ENCODE measurements around the gene MAP2K2.
A peak's percentile ranks its signal among the peaks of the same experiment; 100 is the strongest.

Gene MAP2K2

DNA sequence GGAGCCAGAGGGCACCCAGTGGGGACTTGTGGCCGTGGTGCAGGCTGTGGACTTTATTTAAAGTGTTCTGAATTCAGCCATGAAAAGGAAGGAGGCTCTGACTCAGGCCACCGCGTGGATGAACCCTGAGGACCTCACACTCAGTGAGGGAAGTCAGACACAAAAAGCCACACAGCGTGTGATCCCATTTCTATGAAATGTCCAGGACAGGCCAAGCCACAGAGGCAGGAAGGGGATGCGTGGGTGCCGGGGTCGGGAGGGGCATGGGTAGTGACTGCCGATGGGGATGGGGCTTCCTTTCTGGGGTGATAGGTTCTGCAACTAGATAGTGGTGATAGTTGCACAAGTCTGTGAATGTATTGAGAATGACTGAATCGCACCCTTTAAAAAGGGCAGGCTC, 48.5 kb downstream of the MAP2K2 start:
- no peak for DNase-seq

DNA sequence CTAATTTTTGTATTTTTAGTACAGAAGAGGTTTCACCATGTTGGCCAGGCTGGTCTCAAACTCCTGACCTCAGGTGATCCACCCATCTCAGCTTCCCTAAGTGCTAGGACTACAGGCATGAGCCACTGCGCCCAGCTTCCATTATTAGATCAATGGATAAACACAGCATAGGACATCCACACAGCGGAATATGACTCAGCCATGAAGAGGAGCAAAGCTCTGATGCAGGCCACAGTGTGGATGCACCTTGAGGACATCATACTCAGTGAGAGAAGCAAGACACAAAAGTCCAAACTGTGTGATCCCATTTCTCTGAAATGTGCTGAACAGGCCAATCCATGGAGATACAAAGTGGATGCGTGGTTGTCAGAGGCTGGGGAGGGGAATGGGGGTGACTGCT, 52.3 kb downstream of the MAP2K2 start:
- no peak for DNase-seq

DNA sequence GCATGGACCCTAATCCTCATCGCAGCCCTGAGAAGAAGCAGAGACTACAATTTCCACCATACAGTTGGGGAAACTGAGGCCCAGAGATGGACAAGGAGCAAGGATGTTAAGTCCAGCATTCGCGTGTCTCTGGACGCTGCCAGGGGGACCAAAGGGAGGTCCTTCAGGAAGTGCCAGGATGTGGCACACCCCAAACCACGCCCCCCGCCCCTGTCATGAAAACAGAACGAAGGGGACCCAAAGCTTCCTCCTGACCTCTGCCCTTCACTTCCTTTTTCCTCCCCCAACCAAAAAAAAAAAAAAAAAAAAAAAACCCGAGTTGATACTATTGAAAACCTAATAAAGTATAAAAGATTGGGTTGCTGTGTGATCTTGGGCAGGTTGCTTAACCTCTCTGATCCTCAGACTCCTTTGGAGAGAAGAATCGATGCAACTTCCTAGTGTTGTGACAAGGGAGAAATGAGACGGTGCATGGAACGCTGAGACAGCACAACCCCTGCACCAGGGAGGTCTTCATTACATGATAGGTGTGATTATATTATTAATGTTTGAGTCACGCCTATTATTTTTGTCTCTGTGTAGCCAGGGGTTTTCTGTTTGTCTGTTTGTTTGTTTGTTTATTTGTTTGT, 54.5 kb downstream of the MAP2K2 start:
- no peak for DNase-seq

DNA sequence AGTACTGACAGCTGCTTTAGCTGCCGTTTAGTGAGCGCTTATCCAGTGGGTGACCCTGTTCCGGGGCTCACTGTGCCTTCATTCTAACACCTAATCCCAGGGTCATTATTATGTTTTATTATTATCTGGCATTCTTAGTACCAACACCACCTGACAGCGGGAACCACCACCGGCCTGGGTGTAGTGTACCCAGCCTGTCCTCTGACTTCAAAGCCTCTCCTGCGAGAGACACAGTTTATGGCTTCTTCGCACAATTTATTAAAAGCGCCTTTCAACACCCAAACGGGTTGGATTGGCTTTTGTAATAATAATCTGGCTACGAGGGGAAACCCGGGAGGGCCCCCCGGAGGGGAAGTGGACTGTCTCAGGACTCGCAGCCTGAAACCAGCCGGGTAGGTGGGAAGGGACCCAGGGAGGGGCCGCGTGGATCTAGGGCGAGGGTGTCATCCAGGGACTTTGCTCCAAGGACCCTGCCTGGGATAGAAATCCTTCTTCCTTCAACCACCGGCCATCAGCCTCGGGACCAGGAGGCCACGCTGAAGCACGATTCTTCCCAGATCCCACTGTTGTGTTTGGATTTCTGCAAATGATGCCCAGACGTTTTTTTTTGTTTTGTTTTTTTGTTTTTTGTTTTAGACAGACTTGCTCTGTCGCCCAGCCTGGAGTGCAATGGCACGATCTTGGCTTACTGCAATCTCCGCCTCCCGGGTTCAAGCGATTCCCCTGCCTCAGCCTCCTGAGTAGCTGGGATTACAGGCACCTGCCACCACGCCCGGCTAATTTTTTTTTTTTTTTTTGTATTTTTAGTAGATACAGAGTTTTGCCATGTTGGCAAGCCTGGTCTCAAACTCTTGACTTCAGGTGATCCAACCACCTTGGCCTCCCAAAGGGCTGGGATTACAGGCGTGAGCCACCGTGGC, 55.6 kb downstream of the MAP2K2 start:
- peak in 1 of 2 experiments; percentile 19 for DNase-seq

DNA sequence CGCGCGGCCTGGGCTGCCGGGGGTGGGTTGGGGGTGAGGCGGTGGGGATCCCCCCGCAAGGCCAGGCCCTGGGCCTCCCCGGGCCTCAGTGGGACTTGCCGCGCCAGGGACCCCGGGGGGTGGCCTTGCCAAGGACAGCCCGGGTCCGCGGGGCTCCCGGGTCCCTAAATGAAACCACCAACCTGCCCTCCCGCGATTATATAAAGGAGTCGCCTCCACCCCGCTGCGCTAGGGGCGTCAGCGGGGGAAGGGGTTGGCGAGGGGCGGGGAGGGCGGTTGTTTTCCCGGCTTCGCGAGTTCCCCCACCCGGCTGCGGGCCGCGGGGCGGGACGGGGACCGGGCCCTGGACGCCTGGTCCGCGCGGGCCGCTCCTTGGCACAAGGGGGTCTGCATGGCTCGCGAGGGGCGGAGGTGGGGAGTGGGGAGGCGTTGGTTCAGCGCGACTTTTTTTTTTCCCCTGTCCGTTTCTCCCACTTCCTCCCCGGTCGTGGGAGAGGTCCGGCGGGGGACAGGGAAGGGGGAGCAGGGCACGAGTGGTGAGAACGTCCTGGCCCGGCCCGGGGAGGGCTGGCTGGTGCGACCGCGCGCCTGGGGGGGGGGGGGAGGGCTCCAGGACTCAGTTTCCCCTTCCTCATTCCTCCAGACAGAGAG, 56.4 kb downstream of the MAP2K2 start:
- peak in 1 of 2 experiments; percentile 46 for DNase-seq

DNA sequence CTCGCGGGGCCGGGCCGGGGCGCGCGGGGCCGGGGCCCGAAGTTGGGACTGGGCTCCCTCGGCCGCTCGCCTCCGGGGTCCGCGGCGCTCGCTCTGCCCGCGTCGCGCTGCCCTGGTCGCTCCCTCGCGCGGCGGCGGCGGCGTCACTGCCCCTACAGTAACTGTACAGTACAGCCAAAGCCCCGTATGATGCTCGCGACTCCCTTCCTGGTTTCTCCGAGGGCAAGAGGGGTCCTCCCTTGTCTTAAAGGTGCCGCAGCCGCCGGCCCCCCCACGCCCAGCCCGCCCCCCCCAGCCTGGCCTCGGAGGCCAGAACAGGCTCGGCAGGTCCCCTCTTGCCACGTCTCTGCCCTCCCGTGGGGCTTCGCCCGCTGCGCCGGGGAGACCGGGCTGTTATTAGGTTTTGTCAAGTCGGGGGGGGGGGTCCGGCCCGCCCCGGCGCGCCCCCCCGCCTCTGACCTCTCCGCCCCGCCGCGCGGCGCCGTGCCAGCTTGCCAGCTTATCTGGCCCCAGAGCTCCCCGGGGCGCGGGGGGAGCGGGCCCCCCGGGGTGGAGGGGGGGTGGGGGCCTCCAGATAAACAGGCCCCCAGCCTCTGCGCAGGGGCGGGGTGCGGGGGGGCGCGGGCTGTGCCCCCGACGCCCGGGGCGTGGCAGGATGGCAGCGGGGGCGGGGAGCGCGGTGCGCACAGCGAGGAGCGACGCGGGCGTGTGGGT, 57.1 kb downstream of the MAP2K2 start, which contains the start of gene ZBTB7A:
Gene ZBTB7A, minus strand, starts transcription at position 218 of the 714 bp plus-strand sequence. CDS start 11,667 bp downstream, outside the sequence.
- DNase-seq, result peak; percentile 51 to 78

DNA sequence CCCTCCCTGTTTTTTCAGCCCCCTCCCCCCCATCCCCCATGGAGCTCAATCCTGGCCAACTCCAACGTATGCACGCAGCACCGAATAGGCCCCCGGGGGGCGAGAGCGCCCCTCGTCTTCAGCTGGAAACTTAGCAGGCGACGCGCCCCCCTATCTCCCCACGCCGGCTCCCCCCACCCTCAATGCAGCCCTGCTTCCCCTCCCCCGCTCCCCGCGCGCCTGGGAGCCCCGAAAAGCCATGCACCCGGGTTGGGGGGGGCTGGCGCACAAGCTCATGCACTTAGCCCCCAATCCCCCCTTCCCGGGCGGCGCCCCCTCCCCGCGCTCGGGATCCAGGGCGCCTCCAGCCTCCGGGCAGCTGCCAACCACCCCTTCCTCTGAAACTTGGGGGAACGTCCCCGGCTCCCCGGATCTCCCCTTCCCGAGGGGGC, 57.7 kb downstream of the MAP2K2 start:
- no peak for DNase-seq

DNA sequence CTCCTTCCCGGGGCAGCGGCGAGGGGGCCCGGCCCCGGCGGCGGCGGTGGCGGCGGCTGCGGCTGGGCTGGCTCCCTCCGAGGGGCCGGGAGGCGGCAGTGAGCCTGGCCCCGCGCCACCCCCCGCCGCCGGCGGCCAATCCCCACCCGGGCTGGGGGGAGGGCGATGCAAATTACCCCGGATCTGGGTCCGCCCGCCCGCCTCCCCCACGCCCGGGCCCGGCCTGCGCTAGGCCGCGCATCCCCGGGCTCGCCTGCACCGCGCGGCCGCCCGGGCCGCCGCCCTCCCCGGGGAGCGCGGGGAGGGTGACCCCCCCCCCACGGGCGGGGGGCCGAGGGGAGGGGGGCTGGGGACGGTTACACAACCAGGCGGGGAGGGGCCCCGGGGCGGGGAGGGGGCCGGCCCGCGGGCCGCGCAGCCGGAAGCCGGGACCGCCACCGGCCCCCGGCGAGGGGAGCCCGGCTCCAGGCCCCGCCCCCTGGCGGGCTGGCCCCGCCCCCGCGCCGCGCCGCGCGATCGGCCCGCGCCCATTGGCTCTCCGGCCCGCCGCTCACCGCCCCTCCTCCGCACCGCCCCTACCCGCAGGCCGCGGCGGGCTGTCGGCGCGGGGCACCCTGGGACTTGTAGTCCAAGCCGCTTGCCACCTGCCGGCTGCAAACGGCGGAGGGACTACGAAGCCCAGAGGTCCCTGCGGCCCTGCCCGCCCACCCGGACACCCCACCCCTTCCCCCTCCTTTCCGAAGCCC, 58.3 kb downstream of the MAP2K2 start:
- DNase-seq, result peak; percentile 68 to 94

DNA sequence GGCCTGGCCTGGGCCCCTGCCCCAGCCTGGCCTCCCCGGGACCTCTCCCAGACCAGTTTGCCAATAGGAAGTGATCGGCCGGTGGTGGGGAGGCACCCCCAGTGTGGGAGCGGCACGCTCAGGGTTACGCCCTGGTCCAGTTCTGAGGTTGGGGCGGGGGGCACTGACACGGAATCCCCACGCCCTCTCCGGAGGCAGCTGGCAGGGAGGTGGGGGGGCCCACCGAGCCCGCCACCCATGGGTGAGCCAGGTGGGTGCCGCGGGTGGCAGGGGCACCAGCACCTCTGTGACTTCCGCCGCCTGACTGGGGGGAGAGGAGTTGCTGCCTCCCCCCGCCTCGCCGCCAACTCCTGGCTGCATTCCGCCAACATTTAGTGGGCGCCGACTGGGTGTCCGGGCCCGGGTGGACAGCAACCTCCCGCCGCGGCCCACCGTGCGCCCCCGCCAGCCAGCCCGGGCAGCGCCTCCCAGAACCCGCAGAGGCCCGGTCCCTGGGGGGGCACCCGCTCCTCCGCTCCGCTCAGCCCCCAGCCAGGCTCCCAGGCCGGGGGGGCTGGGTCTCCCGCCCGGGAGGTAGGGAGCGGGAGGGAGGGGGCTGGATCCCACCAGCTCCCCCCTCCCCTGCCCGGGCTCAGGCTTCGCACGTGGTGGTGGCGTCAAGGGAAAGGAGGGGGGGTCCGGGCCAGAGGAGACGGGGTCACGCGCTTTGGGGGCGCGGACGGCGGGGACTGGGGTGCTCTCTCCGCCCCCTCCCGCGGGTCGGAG, 59.2 kb downstream of the MAP2K2 start:
- no peak for DNase-seq

DNA sequence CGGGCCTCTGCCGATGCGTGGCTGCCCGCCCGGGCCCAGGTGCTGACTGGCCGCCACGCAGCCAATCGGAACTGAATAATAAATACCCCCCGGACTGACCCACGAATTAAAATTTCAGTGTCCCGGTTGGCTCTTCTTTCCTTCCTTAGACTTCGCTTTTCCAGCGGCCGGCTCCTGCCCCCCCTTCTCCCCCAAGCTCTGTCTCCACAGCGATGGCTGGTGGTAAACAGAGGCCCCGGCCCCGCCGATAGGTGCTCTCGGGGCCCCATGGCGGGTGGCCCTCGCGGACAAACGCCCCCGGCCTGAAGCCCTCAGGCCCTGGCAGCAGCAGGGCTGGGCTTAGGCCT, 59.8 kb downstream of the MAP2K2 start:
- DNase-seq, result peak in 1 of 2 experiments; percentile 25

DNA sequence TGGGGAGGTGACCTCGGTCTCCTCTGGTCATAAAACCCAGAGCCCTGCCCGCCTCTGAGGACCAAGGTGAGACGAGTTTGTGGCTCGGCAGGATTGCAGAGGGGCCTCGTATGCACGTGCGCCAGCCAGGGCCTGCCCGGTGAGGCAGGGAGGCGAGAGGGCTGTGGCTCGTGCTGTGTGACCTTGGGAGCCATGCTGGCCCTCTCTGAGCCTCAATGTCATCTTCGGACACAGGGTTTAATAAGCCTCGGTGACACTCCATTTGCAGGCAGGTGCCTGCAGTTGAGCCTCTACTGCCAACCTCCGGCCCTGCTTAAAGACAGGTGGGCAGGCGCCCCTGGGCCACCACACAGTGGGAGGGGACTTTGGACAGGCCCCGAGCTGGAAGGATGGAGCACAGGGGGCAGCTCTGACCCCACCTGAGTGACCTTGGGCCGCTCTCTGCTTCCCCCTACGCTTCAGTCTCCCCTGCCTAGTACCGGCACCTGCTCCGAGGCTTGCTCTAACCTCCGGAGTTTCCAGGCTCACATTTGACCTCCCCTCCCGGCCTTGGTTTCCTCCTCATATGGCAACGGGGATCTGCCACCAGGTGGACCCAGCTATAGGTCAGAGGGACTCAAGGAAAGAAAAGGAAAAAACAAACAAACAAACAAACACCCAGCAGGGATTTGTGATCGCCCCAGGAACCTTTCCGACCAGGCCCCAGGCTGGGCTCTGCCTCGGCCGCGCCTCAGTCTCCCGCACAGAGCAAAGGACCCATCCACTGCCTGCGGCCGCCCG, 60.4 kb downstream of the MAP2K2 start:
- no peak for DNase-seq

DNA sequence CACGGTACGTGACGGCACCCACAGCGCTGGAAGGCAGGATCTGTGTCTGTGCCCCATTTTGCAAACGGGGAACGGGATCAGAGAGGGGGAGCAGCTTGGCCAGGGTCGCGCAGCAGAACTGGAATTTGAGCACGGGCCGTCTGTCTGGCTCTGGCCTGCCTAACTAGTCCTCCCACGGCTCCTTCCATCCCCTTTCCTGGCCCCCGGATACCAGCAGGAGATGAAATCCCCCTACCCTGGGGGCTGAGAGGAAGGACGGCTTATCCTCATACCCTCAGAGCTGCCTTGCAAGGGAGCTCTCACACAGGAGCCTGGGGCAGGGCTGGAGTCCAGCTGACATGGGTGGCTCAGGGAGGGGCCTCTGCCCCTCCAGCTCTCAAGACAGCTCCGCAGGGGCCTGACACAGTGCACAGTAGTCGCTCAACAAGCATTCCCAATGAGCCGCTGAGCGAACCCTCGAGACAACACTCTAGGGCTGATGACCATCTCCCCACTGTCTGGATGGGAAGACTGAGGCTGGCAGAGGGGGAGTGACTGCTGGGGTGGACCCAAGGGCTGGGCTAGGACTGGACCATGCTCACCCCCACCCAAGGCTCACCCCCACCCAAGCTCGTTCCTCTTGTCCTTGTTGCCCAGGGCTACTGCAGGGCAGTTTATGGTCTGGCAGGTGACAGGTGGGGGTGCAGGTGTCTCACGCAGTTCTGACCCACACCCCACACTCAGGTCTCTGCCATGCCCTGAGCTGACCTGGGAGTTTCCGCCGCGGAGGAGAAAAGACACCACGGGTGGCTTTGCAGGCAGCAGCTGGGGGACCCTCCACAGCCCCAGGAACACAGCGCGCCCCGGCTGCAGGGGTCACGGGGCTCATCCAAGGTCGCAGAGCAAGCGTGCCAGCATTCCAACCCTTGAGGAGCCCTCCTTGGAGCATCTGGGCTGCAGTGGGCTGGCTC, 61.2 kb downstream of the MAP2K2 start:
- DNase-seq, result no peak

DNA sequence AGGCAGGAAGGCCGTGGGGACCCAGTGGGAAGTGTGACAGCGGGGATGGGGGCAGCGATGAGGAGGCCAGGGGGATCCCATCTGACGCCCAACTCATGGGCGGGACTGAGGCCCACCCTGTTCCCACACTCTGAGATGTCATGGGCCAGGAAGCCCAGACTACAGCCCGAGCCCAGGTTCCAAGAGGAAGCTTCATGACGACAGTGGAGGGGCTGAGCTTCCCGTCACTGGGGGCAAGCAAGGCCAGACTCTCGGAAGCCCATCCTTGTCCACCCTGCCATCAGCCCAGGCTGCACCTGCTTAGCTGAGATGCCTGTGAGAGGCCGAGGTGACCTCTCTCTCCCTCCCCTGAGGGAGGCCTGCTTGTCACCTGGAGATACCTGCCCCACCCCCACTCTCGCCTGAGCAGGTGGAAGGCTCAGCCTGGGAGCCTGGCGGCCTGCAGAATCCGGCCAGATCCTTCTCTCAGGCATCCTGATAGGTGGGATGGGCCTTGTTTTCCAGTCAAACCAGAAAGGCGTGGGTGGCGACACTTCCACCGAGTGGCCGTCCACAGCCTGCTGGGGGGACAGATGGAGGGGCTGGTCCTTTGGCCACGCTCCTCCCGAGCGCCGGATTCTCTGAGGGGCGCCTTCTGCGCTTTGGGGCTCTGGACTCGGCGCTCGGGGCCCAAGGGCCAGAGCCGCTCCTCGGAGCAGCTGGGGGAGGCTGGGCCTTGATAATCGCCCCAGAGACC, 62.1 kb downstream of the MAP2K2 start:
- peak in 1 of 2 experiments; percentile 66 for DNase-seq

DNA sequence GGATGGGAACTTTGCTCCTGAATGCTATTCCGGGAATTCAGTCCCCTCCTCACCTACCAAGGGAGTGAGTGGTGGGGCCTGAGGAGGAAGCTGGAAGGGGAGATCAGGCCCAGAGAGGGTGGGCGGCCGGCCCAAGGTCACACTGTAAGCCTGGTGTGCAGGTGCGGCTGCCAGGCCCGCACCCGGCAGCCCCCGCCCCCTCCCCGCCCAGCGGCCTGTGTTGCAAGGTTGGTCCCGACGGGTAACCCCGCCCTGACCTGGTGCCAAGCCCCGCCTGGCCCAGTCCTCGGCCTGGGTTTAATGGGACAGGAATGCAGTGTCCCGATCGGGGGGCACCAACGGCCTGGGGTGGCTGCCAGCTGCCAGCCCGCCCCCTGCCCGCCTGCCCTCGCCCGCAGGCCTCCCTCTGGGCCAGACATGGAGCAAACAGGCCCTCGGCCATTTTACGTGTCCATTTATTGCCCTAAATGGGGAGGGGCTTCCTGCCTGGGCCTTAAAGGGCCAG, 62.7 kb downstream of the MAP2K2 start:
- peak in 1 of 2 experiments; percentile 49 for DNase-seq

DNA sequence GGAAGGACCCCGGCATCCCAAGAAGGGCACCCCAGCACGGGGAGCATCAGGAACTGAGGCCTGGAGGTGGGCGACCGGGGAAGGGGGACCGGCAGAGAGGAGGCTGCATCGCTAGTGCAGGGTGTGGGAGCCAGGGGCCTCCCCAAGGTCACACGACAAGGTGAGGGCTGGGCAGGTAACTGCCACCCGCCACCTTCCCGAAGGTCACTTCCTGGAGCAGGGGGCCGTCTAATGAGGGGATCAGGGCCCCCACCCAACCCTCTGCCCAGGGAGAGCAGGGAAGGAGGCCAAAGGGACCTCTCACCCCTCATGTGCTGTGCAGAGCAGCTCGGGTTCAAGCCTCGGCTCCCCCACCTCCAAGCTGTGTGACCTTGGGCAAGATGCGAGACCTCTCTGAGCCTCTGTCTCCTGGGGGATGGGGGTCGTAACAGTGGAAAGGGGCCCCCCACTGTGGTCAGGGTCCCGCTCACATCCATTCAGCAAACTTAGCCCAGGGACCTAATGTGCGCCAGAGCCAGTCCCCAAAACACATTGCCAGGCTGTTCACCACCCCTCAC, 63.2 kb downstream of the MAP2K2 start:
- DNase-seq, result no peak

DNA sequence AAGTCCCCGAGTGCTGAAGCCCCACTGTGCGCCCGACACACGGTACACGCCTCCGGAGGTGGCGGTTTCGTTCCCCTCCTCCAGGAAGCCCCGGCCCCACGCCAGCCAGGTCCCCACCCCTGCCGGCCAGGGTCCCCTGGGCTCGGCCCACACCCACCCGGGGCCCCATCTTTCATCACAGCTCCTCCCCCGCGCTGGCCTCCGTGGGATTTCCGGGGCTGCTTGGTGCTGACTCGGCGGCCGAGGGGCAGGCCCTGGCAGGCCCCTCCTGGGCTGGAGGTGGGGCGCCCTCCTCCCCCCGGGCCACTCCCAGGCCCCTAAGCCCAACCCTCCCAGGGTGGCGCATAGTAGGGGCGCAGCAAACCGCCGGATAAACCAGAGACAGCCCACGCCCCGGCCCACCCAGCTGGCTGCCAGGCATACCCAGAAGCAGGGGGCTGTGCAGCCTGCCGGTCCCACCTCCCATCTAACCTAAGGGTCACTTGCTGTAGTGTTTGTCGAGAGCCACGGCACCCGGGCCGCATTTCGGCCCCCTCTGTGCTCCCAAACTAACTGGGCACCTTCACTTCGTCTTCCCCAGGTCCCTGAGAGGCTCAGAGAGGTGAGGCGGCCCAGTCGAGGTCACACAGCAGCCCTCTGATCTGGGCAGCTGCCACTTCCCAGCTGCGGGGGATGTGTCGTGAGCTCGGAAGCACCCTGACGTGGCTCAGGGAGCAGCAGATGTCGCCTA, 63.9 kb downstream of the MAP2K2 start:
- DNase-seq, result no peak

DNA sequence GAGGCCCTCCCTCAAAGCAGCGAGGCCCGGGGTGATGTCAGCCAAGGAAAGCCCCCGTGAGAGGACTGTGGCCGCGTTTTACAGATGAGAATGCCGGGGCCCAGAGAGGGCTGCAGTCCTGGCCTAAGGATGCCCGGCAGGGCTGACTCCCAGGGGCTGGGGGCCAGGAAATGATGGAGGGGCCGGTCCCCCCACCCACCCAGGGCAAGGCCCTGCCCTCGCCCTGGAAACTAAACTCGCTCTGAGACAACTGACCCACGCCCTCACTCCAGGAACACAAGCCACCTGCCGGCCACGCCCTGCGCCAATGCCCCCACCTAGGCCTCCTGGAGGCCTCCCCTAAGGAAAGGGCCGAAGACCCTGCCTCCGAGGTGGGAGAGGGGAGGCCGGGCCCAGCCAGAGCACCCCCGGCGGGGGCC, 64.5 kb downstream of the MAP2K2 start:
- DNase-seq, result no peak

Measured in NCI-H526 (cell line).